ENCODE measurements around the gene ILDR2. TPM values are rescaled to one million over a fixed set of nuclear protein-coding genes. Genes with fewer than 3 reads are reported as not detected.

ILDR2 gene
- total and polyA plus RNA-seq, 9 of the 15 experiments (the other 6 are each of a cell fraction or from before 2014, with no cell fraction given) = 0.03 to 0.31 (median 0.18) TPM; not detected in 2

DNA sequence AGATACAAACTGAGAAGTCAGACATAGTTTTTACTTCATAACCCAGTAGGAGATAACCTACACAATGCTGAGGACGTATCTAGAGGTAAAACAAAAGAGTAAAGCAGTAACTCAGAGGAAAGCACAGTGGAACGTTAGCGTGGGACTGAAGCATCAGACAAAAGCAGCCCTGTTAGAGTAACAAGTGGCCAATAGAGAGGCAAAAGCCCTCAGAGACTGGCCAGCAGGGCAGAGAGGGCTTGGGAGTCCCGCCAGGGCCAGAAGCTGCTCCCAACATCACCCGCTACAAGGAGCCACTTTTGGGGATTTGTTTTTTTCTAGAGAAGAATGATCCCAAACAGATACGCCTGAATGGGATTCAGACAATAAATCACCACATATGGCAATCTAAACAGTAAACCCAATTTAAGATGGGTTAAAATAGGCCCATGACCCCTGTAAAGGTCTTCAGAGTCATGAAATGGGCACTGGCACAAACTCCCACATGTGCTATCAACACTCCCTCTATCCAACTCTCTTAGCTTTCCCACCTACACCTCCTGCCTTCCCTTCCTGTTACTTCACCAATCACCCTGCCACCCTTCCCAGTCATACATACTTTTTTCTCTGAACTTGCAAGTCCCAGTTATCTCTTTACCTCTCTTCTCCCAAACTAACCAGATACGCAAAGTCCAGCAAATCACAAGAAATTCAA is 116.5 kb downstream of the ILDR2 start (continued):
- TF ChIP-seq, protein P1, sequence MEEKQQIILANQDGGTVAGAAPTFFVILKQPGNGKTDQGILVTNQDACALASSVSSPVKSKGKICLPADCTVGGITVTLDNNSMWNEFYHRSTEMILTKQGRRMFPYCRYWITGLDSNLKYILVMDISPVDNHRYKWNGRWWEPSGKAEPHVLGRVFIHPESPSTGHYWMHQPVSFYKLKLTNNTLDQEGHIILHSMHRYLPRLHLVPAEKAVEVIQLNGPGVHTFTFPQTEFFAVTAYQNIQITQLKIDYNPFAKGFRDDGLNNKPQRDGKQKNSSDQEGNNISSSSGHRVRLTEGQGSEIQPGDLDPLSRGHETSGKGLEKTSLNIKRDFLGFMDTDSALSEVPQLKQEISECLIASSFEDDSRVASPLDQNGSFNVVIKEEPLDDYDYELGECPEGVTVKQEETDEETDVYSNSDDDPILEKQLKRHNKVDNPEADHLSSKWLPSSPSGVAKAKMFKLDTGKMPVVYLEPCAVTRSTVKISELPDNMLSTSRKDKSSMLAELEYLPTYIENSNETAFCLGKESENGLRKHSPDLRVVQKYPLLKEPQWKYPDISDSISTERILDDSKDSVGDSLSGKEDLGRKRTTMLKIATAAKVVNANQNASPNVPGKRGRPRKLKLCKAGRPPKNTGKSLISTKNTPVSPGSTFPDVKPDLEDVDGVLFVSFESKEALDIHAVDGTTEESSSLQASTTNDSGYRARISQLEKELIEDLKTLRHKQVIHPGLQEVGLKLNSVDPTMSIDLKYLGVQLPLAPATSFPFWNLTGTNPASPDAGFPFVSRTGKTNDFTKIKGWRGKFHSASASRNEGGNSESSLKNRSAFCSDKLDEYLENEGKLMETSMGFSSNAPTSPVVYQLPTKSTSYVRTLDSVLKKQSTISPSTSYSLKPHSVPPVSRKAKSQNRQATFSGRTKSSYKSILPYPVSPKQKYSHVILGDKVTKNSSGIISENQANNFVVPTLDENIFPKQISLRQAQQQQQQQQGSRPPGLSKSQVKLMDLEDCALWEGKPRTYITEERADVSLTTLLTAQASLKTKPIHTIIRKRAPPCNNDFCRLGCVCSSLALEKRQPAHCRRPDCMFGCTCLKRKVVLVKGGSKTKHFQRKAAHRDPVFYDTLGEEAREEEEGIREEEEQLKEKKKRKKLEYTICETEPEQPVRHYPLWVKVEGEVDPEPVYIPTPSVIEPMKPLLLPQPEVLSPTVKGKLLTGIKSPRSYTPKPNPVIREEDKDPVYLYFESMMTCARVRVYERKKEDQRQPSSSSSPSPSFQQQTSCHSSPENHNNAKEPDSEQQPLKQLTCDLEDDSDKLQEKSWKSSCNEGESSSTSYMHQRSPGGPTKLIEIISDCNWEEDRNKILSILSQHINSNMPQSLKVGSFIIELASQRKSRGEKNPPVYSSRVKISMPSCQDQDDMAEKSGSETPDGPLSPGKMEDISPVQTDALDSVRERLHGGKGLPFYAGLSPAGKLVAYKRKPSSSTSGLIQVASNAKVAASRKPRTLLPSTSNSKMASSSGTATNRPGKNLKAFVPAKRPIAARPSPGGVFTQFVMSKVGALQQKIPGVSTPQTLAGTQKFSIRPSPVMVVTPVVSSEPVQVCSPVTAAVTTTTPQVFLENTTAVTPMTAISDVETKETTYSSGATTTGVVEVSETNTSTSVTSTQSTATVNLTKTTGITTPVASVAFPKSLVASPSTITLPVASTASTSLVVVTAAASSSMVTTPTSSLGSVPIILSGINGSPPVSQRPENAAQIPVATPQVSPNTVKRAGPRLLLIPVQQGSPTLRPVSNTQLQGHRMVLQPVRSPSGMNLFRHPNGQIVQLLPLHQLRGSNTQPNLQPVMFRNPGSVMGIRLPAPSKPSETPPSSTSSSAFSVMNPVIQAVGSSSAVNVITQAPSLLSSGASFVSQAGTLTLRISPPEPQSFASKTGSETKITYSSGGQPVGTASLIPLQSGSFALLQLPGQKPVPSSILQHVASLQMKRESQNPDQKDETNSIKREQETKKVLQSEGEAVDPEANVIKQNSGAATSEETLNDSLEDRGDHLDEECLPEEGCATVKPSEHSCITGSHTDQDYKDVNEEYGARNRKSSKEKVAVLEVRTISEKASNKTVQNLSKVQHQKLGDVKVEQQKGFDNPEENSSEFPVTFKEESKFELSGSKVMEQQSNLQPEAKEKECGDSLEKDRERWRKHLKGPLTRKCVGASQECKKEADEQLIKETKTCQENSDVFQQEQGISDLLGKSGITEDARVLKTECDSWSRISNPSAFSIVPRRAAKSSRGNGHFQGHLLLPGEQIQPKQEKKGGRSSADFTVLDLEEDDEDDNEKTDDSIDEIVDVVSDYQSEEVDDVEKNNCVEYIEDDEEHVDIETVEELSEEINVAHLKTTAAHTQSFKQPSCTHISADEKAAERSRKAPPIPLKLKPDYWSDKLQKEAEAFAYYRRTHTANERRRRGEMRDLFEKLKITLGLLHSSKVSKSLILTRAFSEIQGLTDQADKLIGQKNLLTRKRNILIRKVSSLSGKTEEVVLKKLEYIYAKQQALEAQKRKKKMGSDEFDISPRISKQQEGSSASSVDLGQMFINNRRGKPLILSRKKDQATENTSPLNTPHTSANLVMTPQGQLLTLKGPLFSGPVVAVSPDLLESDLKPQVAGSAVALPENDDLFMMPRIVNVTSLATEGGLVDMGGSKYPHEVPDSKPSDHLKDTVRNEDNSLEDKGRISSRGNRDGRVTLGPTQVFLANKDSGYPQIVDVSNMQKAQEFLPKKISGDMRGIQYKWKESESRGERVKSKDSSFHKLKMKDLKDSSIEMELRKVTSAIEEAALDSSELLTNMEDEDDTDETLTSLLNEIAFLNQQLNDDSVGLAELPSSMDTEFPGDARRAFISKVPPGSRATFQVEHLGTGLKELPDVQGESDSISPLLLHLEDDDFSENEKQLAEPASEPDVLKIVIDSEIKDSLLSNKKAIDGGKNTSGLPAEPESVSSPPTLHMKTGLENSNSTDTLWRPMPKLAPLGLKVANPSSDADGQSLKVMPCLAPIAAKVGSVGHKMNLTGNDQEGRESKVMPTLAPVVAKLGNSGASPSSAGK (IDR thresholded peaks at IDR 0.05) = no peak
- TF ChIP-seq ZNF316 (IDR thresholded peaks at IDR 0.05) (no peak), ZNF23 (CRISPR knock-in tag; IDR thresholded peaks at IDR 0.05) (no peak), BRCA1 (IDR thresholded peaks at IDR 0.05) (no peak), BRCA1 (CRISPR knock-in tag; IDR thresholded peaks at IDR 0.05) (no peak), ZNF764 (CRISPR knock-in tag; IDR thresholded peaks at IDR 0.05; ENCODE audit: low read depth) (no peak), HDAC8 (tag; IDR thresholded peaks at IDR 0.05) (no peak), MYNN (IDR thresholded peaks at IDR 0.05) (no peak), MYNN (CRISPR knock-in tag; IDR thresholded peaks at IDR 0.05) (no peak), ZNF695 (CRISPR knock-in tag; IDR thresholded peaks at IDR 0.05) (no peak)
- TF ChIP-seq, protein P2, sequence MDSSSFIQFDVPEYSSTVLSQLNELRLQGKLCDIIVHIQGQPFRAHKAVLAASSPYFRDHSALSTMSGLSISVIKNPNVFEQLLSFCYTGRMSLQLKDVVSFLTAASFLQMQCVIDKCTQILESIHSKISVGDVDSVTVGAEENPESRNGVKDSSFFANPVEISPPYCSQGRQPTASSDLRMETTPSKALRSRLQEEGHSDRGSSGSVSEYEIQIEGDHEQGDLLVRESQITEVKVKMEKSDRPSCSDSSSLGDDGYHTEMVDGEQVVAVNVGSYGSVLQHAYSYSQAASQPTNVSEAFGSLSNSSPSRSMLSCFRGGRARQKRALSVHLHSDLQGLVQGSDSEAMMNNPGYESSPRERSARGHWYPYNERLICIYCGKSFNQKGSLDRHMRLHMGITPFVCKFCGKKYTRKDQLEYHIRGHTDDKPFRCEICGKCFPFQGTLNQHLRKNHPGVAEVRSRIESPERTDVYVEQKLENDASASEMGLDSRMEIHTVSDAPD (CRISPR knock-in tag; IDR thresholded peaks at IDR 0.05) = no peak
- TF ChIP-seq, protein P3, sequence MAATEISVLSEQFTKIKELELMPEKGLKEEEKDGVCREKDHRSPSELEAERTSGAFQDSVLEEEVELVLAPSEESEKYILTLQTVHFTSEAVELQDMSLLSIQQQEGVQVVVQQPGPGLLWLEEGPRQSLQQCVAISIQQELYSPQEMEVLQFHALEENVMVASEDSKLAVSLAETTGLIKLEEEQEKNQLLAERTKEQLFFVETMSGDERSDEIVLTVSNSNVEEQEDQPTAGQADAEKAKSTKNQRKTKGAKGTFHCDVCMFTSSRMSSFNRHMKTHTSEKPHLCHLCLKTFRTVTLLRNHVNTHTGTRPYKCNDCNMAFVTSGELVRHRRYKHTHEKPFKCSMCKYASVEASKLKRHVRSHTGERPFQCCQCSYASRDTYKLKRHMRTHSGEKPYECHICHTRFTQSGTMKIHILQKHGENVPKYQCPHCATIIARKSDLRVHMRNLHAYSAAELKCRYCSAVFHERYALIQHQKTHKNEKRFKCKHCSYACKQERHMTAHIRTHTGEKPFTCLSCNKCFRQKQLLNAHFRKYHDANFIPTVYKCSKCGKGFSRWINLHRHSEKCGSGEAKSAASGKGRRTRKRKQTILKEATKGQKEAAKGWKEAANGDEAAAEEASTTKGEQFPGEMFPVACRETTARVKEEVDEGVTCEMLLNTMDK (IDR thresholded peaks at IDR 0.05; ENCODE audit: borderline replicate concordance, insufficient read depth, low read depth, low read length, poor library complexity, severe bottlenecking) = no peak

Measured in K562 (cell line).